Mucosa of rectum (tissue), 2 donors: ENCODE results near the gene NCAM1.

Experiments used
- H3K27ac ChIP-seq, 2 donors: one replicate each; pipeline ENCODE4 v1.7.0; 2013; ENCODE audit warnings: inconsistent platforms in 2 of 2, low read depth in 2 of 2, low read length in 2 of 2
- H3K27me3 ChIP-seq, 2 donors: one replicate each; pipeline ENCODE4 v1.7.0; 2013; ENCODE audit warnings: low read length in 2 of 2; ENCODE audit not compliant: control insufficient read depth in 2 of 2, insufficient read depth in 2 of 2
- H3K36me3 ChIP-seq, 2 donors: one replicate each; pipeline ENCODE4 v1.7.0; 2013; ENCODE audit warnings: low read length in 2 of 2; ENCODE audit not compliant: control insufficient read depth in 2 of 2, insufficient read depth in 2 of 2
- H3K4me1 ChIP-seq, 2 donors: one replicate each; pipeline ENCODE4 v1.7.0; 2013; ENCODE audit warnings: low read length in 2 of 2, mild to moderate bottlenecking in 1 of 2; ENCODE audit not compliant: control insufficient read depth in 2 of 2, insufficient read depth in 2 of 2
- H3K4me3 ChIP-seq, 2 donors: one replicate each; pipeline ENCODE4 v1.7.0; 2013; ENCODE audit warnings: low read length in 2 of 2
- H3K9ac ChIP-seq, 2 donors: one replicate each; pipeline ENCODE4 v1.7.0; 2013; ENCODE audit warnings: low read length in 2 of 2, low read depth in 1 of 2, mild to moderate bottlenecking in 1 of 2
- H3K9me3 ChIP-seq, 2 donors: one replicate each; pipeline ENCODE4 v1.7.0; 2013; ENCODE audit warnings: low read length in 2 of 2; ENCODE audit not compliant: control insufficient read depth in 2 of 2
- donor health status: healthy.
- donor health status: Normal muscosa, but diverticular disease.

The NCAM1 gene

GRCh38 chr11:113142508-113142907 is 181.3 kb downstream of the NCAM1 start:
- H3K9ac ChIP-seq: no peak overlapping the region
- no peak overlapping the region for H3K27ac ChIP-seq
- no peak overlapping the region for H3K4me3 ChIP-seq
- no peaks in the 10 kb centered on the region for H3K27me3 ChIP-seq
- no peaks in the 10 kb centered on the region for H3K9me3 ChIP-seq
- no peaks in the 10 kb centered on the region for H3K4me1 ChIP-seq
- no peaks in the 10 kb centered on the region for H3K36me3 ChIP-seq

- no peaks in the 10 kb centered on the region for H3K9me3 ChIP-seq
- no peak overlapping the region for H3K9ac ChIP-seq
- no peak overlapping the region for H3K27ac ChIP-seq
- no peaks in the 10 kb centered on the region for H3K27me3 ChIP-seq
- H3K4me3 ChIP-seq: no peak overlapping the region
- H3K36me3 ChIP-seq: no peaks in the 10 kb centered on the region
- H3K4me1 ChIP-seq: no peaks in the 10 kb centered on the region
Measured at GRCh38 chr11:113147249-113147648, 186.0 kb downstream of the NCAM1 start.

GRCh38 chr11:113148076-113148475 is 186.9 kb downstream of the NCAM1 start:
- no peak overlapping the region for H3K27ac ChIP-seq
- H3K4me3 ChIP-seq: no peak overlapping the region
- H3K27me3 ChIP-seq: no peaks in the 10 kb centered on the region
- H3K4me1 ChIP-seq: no peaks in the 10 kb centered on the region
- no peak overlapping the region for H3K9ac ChIP-seq
- H3K9me3 ChIP-seq: no peaks in the 10 kb centered on the region
- no peaks in the 10 kb centered on the region for H3K36me3 ChIP-seq

- Histone ChIP-seq H3K9ac (no peak overlapping the region), H3K4me3 (no peak overlapping the region), H3K9me3 (no peaks in the 10 kb centered on the region), H3K4me1 (no peaks in the 10 kb centered on the region), H3K36me3 (no peaks in the 10 kb centered on the region), H3K27me3 (no peaks in the 10 kb centered on the region), H3K27ac (no peak overlapping the region)
Measured at GRCh38 chr11:113148652-113149051, 187.4 kb downstream of the NCAM1 start.

GRCh38 chr11:113151521-113151920 is 190.3 kb downstream of the NCAM1 start:
- H3K27ac ChIP-seq: no peak overlapping the region
- H3K9me3 ChIP-seq: no peaks in the 10 kb centered on the region
- H3K4me1 ChIP-seq: no peaks in the 10 kb centered on the region
- no peaks in the 10 kb centered on the region for H3K27me3 ChIP-seq
- H3K9ac ChIP-seq: no peak overlapping the region
- H3K4me3 ChIP-seq: no peak overlapping the region
- no peaks in the 10 kb centered on the region for H3K36me3 ChIP-seq

- Histone ChIP-seq H3K27ac (no peak overlapping the region), H3K27me3 (no peaks in the 10 kb centered on the region), H3K4me1 (no peaks in the 10 kb centered on the region), H3K36me3 (no peaks in the 10 kb centered on the region), H3K9ac (no peak overlapping the region), H3K4me3 (no peak overlapping the region), H3K9me3 (no peaks in the 10 kb centered on the region)
Measured at GRCh38 chr11:113152500-113152899, 191.3 kb downstream of the NCAM1 start.

GRCh38 chr11:113153847-113154246 is 192.6 kb downstream of the NCAM1 start:
- Histone ChIP-seq H3K36me3 (no peaks in the 10 kb centered on the region), H3K4me3 (no peak overlapping the region), H3K4me1 (no peaks in the 10 kb centered on the region), H3K9me3 (no peaks in the 10 kb centered on the region), H3K27ac (no peak overlapping the region), H3K27me3 (no peaks in the 10 kb centered on the region), H3K9ac (no peak overlapping the region)

- Histone ChIP-seq H3K9ac (no peak overlapping the region), H3K36me3 (no peaks in the 10 kb centered on the region), H3K27ac (no peak overlapping the region), H3K27me3 (no peaks in the 10 kb centered on the region), H3K9me3 (no peaks in the 10 kb centered on the region), H3K4me3 (no peak overlapping the region), H3K4me1 (peaks cover 0 to 3% of the 10 kb centered on the region in 2 donors)
Measured at GRCh38 chr11:113159988-113160807, 199.0 kb downstream of the NCAM1 start.

GRCh38 chr11:113160808-113161124 is 199.5 kb downstream of the NCAM1 start:
- no peaks in the 10 kb centered on the region for H3K9me3 ChIP-seq
- H3K9ac ChIP-seq: no peak overlapping the region
- H3K4me3 ChIP-seq: no peak overlapping the region
- H3K36me3 ChIP-seq: no peaks in the 10 kb centered on the region
- H3K4me1 ChIP-seq: peaks cover 0 to 3% of the 10 kb centered on the region in 2 donors
- no peaks in the 10 kb centered on the region for H3K27me3 ChIP-seq
- H3K27ac ChIP-seq: no peak overlapping the region

GRCh38 chr11:113161711-113162591 is 200.7 kb downstream of the NCAM1 start:
- Histone ChIP-seq H3K4me1 (peaks cover 0 to 3% of the 10 kb centered on the region in 2 donors), H3K9me3 (no peaks in the 10 kb centered on the region), H3K36me3 (no peaks in the 10 kb centered on the region), H3K4me3 (no peak overlapping the region), H3K9ac (no peak overlapping the region), H3K27me3 (no peaks in the 10 kb centered on the region), H3K27ac (no peak overlapping the region)
